Stimulated activated CD4-positive, alpha-beta T cell treated with anti-CD3 and anti-CD28 coated beads, Interleukin-1b, Interleukin-23, amount 100 ng/mL, for 24 hours (primary cell): ENCODE results near the gene ANP32E.

Source experiments
- DNase-seq, 4 experiments: peaks; one replicate each; pipeline ENCODE4 v3.0.0-alpha.2; 2020; ENCODE audit warnings: low read depth in 4 of 4, low spot score in 1 of 4

The ANP32E gene

GRCh38 chr1:150173141-150173585 lies 62.7 kb downstream of the ANP32E start:
- DNase-seq: no peak

- no peak for DNase-seq
These were observed 64.1 kb downstream of the ANP32E start for GRCh38 chr1:150171801-150172200.

GRCh38 chr1:150168960-150169601 lies 66.8 kb downstream of the ANP32E start:
- no peak for DNase-seq
